HG03066 (cell line): ENCODE data around the gene MTFR1L.

Experiments
- ATAC-seq: cut with Tn5 transposase; IDR thresholded peaks from one replicate; pipeline ENCODE4 v1.9.1; 2021; ENCODE audit warnings: low read depth; ENCODE audit not compliant: unreplicated experiment

The MTFR1L gene

GRCh38 chr1:25819491-25820246, at the start of gene MTFR1L:
Gene MTFR1L (plus strand): TSS chr1:25819954. CDS start chr1:25823105, 3,151 bp downstream.
- peak; percentile 79 for ATAC-seq

GRCh38 chr1:25770541-25771220, 49.1 kb upstream of the MTFR1L start:
- no peak for ATAC-seq

GRCh38 chr1:25771221-25772114, 48.3 kb upstream of the MTFR1L start:
- no peak for ATAC-seq

GRCh38 chr1:25772164-25772563, 47.6 kb upstream of the MTFR1L start:
- no peak for ATAC-seq

- ATAC-seq: no peak
Observed at GRCh38 chr1:25772692-25773245, 47.0 kb upstream of the MTFR1L start.

- no peak for ATAC-seq
Observed at GRCh38 chr1:25773441-25774125, 46.2 kb upstream of the MTFR1L start.

- ATAC-seq: no peak
Observed at GRCh38 chr1:25774206-25774803, 45.4 kb upstream of the MTFR1L start.

GRCh38 chr1:25774921-25775771, 44.6 kb upstream of the MTFR1L start:
- no peak for ATAC-seq

GRCh38 chr1:25779388-25779787, 40.4 kb upstream of the MTFR1L start:
- ATAC-seq: no peak

GRCh38 chr1:25779894-25780293, 39.9 kb upstream of the MTFR1L start:
- no peak for ATAC-seq

- ATAC-seq: no peak
Observed at GRCh38 chr1:25780318-25781129, 39.2 kb upstream of the MTFR1L start.

GRCh38 chr1:25781130-25781433, 38.7 kb upstream of the MTFR1L start:
- no peak for ATAC-seq

GRCh38 chr1:25782608-25783201, 37.0 kb upstream of the MTFR1L start:
- ATAC-seq: no peak

- no peak for ATAC-seq
Observed at GRCh38 chr1:25784575-25785051, 35.1 kb upstream of the MTFR1L start.

- ATAC-seq: no peak
Observed at GRCh38 chr1:25785333-25786067, 34.3 kb upstream of the MTFR1L start.

- no peak for ATAC-seq
Observed at GRCh38 chr1:25786887-25787759, 32.6 kb upstream of the MTFR1L start.
